OCI-LY1 (cell line): ENCODE data around the gene RPRD2.

Source experiments
- CTCF ChIP-seq: fragments of 200-600 bp; sonication (generic), shearing (Covaris generic); IDR thresholded peaks from 2 replicates; pipeline ENCODE4 v1.5.1; 2017; ENCODE audit warnings: mild to moderate bottlenecking, antibody characterized with exemption, low read length, moderate library complexity, mixed read lengths
- EZH2 ChIP-seq: fragments of 200-600 bp; sonication (generic), shearing (Covaris generic); IDR thresholded peaks from 2 replicates; pipeline ENCODE4 v1.8.0; 2017; ENCODE audit warnings: borderline replicate concordance, mixed run types, mild to moderate bottlenecking, antibody characterized with exemption, low read length, moderate library complexity, mixed read lengths

- no peak for TF ChIP-seq CTCF
- no peak for TF ChIP-seq EZH2
Observed at GRCh38 chr1:150486966-150487762, 123.2 kb downstream of the RPRD2 start, which contains the start of gene TARS2.
